ENCODE data around the gene NKTR.

NKTR gene

GRCh38 chr3:42683875-42684598 is 83.6 kb downstream of the NKTR start:
- DNase-seq, result no peak

- no peak for DNase-seq
Observed at GRCh38 chr3:42684632-42685362, 84.3 kb downstream of the NKTR start.

GRCh38 chr3:42685363-42685881 is 84.9 kb downstream of the NKTR start, which contains the start of gene KLHL40:
TSS of gene KLHL40 (plus strand) at chr3:42685537. CDS start at chr3:42685619, 82 bp downstream.
- no peak for DNase-seq

GRCh38 chr3:42685891-42686820 is 85.7 kb downstream of the NKTR start:
- no peak for DNase-seq

- DNase-seq, result no peak
Observed at GRCh38 chr3:42686832-42687650, 86.6 kb downstream of the NKTR start.

GRCh38 chr3:42688016-42688415 is 87.5 kb downstream of the NKTR start:
- no peak for DNase-seq

GRCh38 chr3:42688487-42689420 is 88.3 kb downstream of the NKTR start:
- no peak for DNase-seq

- DNase-seq, result no peak
Observed at GRCh38 chr3:42689421-42690014, 89.0 kb downstream of the NKTR start.

- DNase-seq, result no peak
Observed at GRCh38 chr3:42690191-42690590, 89.7 kb downstream of the NKTR start.

- DNase-seq, result no peak
Observed at GRCh38 chr3:42690766-42691680, 90.5 kb downstream of the NKTR start.

- DNase-seq, result no peak
Observed at GRCh38 chr3:42691816-42692666, 91.6 kb downstream of the NKTR start.

- DNase-seq, result no peak
Observed at GRCh38 chr3:42692667-42693529, 92.4 kb downstream of the NKTR start.

- DNase-seq, result no peak
Observed at GRCh38 chr3:42693530-42693930, 93.0 kb downstream of the NKTR start.

GRCh38 chr3:42694366-42694765 is 93.9 kb downstream of the NKTR start:
- no peak for DNase-seq

- no peak for DNase-seq
Observed at GRCh38 chr3:42696356-42697288, 96.1 kb downstream of the NKTR start.
